ENCODE results near the gene CAMTA1. TPM values are rescaled to one million over a fixed set of nuclear protein-coding genes. Genes with fewer than 3 reads are reported as not detected.
A peak's percentile ranks its signal among the peaks of the same experiment; 100 is the strongest.

Gene CAMTA1
- total RNA-seq, 1 experiment from 2014 or later, result 60.0 TPM

DNA sequence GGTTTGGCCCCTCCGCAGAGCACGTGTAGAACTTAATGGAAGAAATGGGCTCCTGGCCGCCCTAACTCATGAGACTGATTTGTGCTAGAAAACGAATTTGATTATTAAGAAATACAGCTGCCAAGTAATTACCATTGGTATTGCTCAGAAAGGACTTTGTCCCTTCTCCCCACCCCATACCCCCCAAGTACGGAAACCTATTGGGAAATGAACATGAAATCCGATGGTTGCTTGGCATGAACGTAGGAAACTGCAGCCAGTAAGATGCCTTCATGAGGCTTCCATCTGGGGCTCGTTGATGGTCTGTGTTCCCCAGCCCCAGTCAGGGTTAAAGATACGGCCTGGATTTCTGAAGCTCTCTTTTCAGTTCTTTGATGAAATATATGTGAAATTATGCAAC is 1020.2 kb downstream of the CAMTA1 start:
- no peak for DNase-seq
- H3K4me3 Mint-ChIP-seq (ENCODE audit: unreplicated experiment), result no peak overlapping the region
- no peak overlapping the region for H3K4me3 ChIP-seq (ENCODE audit: low read depth, low read length)
- H3K36me3 Mint-ChIP-seq (ENCODE audit: insufficient read depth, unreplicated experiment), result peaks cover 22% of the 10 kb centered on the region
- ChIA-PET POLR2A (no interaction called here), CTCF (no interaction called here)
- H3K9me3 ChIP-seq, result no peaks in the 10 kb centered on the region
- H3K4me1 Mint-ChIP-seq (ENCODE audit: low read depth, unreplicated experiment), result no peaks in the 10 kb centered on the region
- 0 out of 2 replicates have a peak, but pooled peaks cover 1% of the 10 kb centered on the region for H3K36me3 ChIP-seq (ENCODE audit: control insufficient read depth, insufficient read depth, low read length)
- no peaks in the 10 kb centered on the region for H3K9me3 Mint-ChIP-seq (ENCODE audit: unreplicated experiment)
- TF ChIP-seq CTCF (IDR thresholded peaks at IDR 0.05; ENCODE audit: insufficient read depth in 1 of 2, low read depth in 1 of 2, low read length in 1 of 2, severe bottlenecking in 1 of 2, unreplicated experiment in 1 of 2), result no peak
- H3K4me1 ChIP-seq, result no peaks in the 10 kb centered on the region
- no TSS peak for BruUV-seq (replicated peaks)
- no peak overlapping the region for H3K27ac Mint-ChIP-seq (ENCODE audit: unreplicated experiment)
- intact Hi-C loops (cut with micrococcal nuclease; ENCODE audit: unreplicated experiment), result no loop called here
- no peaks in the 10 kb centered on the region for H3K27me3 Mint-ChIP-seq (ENCODE audit: insufficient read depth, unreplicated experiment)
- H3K27me3 ChIP-seq (replicated peaks; ENCODE audit: control insufficient read depth, insufficient read depth, low read length), result no peaks in the 10 kb centered on the region

DNA sequence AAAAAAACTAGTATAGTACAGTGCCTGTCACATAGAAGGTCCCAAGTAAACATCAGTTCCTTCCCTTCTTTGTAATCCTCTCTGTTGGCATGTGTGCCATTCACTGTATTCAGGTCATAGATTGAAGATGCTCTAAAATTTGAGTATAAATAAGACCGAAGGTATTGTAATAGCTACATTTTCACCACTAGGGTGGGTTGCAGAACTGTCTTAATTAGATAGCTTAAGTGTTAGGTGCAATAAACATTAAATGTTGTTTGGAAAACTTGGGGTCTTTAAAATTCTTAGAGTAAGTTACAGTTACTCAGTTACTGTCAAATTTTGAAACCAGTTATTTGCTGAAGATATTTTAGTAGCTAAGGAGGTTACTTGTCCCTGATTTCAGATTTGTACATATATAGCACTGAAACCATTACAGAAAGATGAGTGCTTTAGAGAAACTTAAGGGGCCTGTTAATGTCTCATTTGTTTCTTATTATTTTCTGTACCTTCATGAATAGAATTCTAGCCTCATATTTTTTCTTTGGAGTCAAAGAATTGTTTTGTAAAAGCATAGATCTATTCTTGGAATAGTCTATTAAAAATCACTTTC is 1023.1 kb downstream of the CAMTA1 start:
- Mint-ChIP-seq H3K27ac (ENCODE audit: unreplicated experiment) (no peak overlapping the region), H3K4me1 (ENCODE audit: low read depth, unreplicated experiment) (no peaks in the 10 kb centered on the region), H3K4me3 (ENCODE audit: unreplicated experiment) (no peak overlapping the region), H3K27me3 (ENCODE audit: insufficient read depth, unreplicated experiment) (no peaks in the 10 kb centered on the region), H3K36me3 (ENCODE audit: insufficient read depth, unreplicated experiment) (peaks cover 39% of the 10 kb centered on the region), H3K9me3 (ENCODE audit: unreplicated experiment) (peaks cover 9% of the 10 kb centered on the region)
- Histone ChIP-seq H3K9me3 (peaks cover 6% of the 10 kb centered on the region; the same call in 1 of the 2 replicates), H3K4me1 (no peaks in the 10 kb centered on the region), H3K36me3 (ENCODE audit: control insufficient read depth, insufficient read depth, low read length) (0 out of 2 replicates have a peak, but pooled peaks cover 1% of the 10 kb centered on the region), H3K4me3 (ENCODE audit: low read depth, low read length) (no peak overlapping the region), H3K27me3 (replicated peaks; ENCODE audit: control insufficient read depth, insufficient read depth, low read length) (no peaks in the 10 kb centered on the region)
- POLR2A ChIA-PET, result no interaction called here
- DNase-seq, result no peak
- CTCF ChIA-PET, result interaction anchor here (0.5 to 1.0 kb wide), 8 partner anchors 11 to 507 kb away, joined by 3 to 9 read pairs (median 3); no protein-coding TSS in a partner anchor
- intact Hi-C loops (cut with micrococcal nuclease; ENCODE audit: unreplicated experiment), result loop anchor here (1.0 kb wide), 1 partner anchor 94 kb away; no protein-coding TSS in a partner anchor
- BruUV-seq (replicated peaks), result no TSS peak
- peak in 1 of 2 experiments; percentile 55 for TF ChIP-seq CTCF (IDR thresholded peaks at IDR 0.05; ENCODE audit: insufficient read depth in 1 of 2, low read depth in 1 of 2, low read length in 1 of 2, severe bottlenecking in 1 of 2, unreplicated experiment in 1 of 2)

GRCh38 chr1:7809742-7810141 is 1024.5 kb downstream of the CAMTA1 start:
- intact Hi-C loops (cut with micrococcal nuclease; ENCODE audit: unreplicated experiment), result no loop called here
- Histone ChIP-seq H3K27me3 (replicated peaks; ENCODE audit: control insufficient read depth, insufficient read depth, low read length) (no peaks in the 10 kb centered on the region), H3K4me3 (ENCODE audit: low read depth, low read length) (no peak overlapping the region), H3K36me3 (ENCODE audit: control insufficient read depth, insufficient read depth, low read length) (0 out of 2 replicates have a peak, but pooled peaks cover 1% of the 10 kb centered on the region), H3K9me3 (peaks cover 17% of the 10 kb centered on the region; the same call in 1 of the 2 replicates), H3K4me1 (no peaks in the 10 kb centered on the region)
- Mint-ChIP-seq H3K27me3 (ENCODE audit: insufficient read depth, unreplicated experiment) (no peaks in the 10 kb centered on the region), H3K4me3 (ENCODE audit: unreplicated experiment) (no peak overlapping the region), H3K27ac (ENCODE audit: unreplicated experiment) (no peak overlapping the region), H3K9me3 (ENCODE audit: unreplicated experiment) (peaks cover 19% of the 10 kb centered on the region), H3K36me3 (ENCODE audit: insufficient read depth, unreplicated experiment) (peaks cover 37% of the 10 kb centered on the region), H3K4me1 (ENCODE audit: low read depth, unreplicated experiment) (no peaks in the 10 kb centered on the region)
- ChIA-PET CTCF (no interaction called here), POLR2A (no interaction called here)
- no TSS peak for BruUV-seq (replicated peaks)
- no peak for TF ChIP-seq CTCF (IDR thresholded peaks at IDR 0.05; ENCODE audit: insufficient read depth in 1 of 2, low read depth in 1 of 2, low read length in 1 of 2, severe bottlenecking in 1 of 2, unreplicated experiment in 1 of 2)
- DNase-seq, result no peak
